Tibial artery (tissue), 4 donors: ENCODE results near the gene PIEZO2.

Source experiments
- DNase-seq, 2 donors: peaks; one replicate each; pipeline ENCODE4 v3.0.0-alpha.2; 2019
- H3K27ac ChIP-seq, 2 donors: fragments of 200-600 bp; sonication (generic) in 1 of 2; 1 replicate in 1 of 2; 2 replicates in 1 of 2; pipeline ENCODE4 v1.5.1; 2018 to 2019; ENCODE audit warnings: mild to moderate bottlenecking in 1 of 2
- H3K27me3 ChIP-seq, 2 donors: fragments of 200-600 bp; sonication (generic) in 1 of 2; one replicate each; pipeline versions ENCODE4 v1.5.1 to v1.6.0; 2016 to 2019
- H3K36me3 ChIP-seq, 3 donors: fragments of 200-600 bp; sonication (generic) in 2 of 3; one replicate each; pipeline ENCODE4 v1.5.1; 2016 to 2019; ENCODE audit warnings: mild to moderate bottlenecking in 2 of 3
- H3K4me1 ChIP-seq, 4 donors: fragments of 200-600 bp; sonication (generic) in 2 of 4; 1 replicate in 3 of 4; 2 replicates in 1 of 4; pipeline ENCODE4 v1.5.1; 2016 to 2019
- H3K4me3 ChIP-seq, 2 donors: fragments of 200-600 bp; sonication (generic) in 1 of 2; 1 replicate in 1 of 2; 2 replicates in 1 of 2; pipeline ENCODE4 v1.5.1; 2018 to 2019; ENCODE audit warnings: mild to moderate bottlenecking in 2 of 2
- H3K9me3 ChIP-seq, 3 donors: fragments of 200-600 bp; sonication (generic) in 1 of 3; one replicate each; pipeline ENCODE4 v1.5.1; 2016 to 2019
- CTCF ChIP-seq, 2 experiments: fragments of 200-600 bp in 1 of 2; fragments of 450-650 bp in 1 of 2; IDR thresholded peaks; one replicate each; pipeline ENCODE4 v1.5.1; 2017 to 2019; ENCODE audit warnings: antibody characterized with exemption in 2 of 2, mild to moderate bottlenecking in 1 of 2, moderate library complexity in 1 of 2
- intact Hi-C: fragments of 100-400 bp; cut with DNase I; formaldehyde crosslinking; loops from one replicate; pipeline ENCODE4 v1.15.0; 2023; ENCODE audit warnings: low total_unique reads

Gene PIEZO2

GRCh38 chr18:10814336-10814735 lies 335.0 kb downstream of the PIEZO2 start:
- intact Hi-C loops, result no loop called here
- H3K27ac ChIP-seq, result no peak overlapping the region
- TF ChIP-seq CTCF (IDR thresholded peaks at IDR 0.05), result no peak
- H3K36me3 ChIP-seq, result no peaks in the 10 kb centered on the region
- H3K9me3 ChIP-seq, result peaks cover 0 to under 1% (median 0%) of the 10 kb centered on the region in 3 donors
- no peak overlapping the region for H3K4me3 ChIP-seq
- no peaks in the 10 kb centered on the region for H3K4me1 ChIP-seq
- no peak for DNase-seq
- H3K27me3 ChIP-seq, result no peaks in the 10 kb centered on the region

GRCh38 chr18:10805587-10806118 lies 343.7 kb downstream of the PIEZO2 start:
- no peak for DNase-seq
- no peaks in the 10 kb centered on the region for H3K4me1 ChIP-seq
- no peak overlapping the region for H3K27ac ChIP-seq
- H3K27me3 ChIP-seq, result no peaks in the 10 kb centered on the region
- no peaks in the 10 kb centered on the region for H3K9me3 ChIP-seq
- intact Hi-C loops, result no loop called here
- no peaks in the 10 kb centered on the region for H3K36me3 ChIP-seq
- no peak overlapping the region for H3K4me3 ChIP-seq
- TF ChIP-seq CTCF (IDR thresholded peaks at IDR 0.05), result no peak

- no peaks in the 10 kb centered on the region for H3K9me3 ChIP-seq
- TF ChIP-seq CTCF (IDR thresholded peaks at IDR 0.05), result no peak
- H3K27ac ChIP-seq, result no peak overlapping the region
- intact Hi-C loops, result no loop called here
- DNase-seq, result no peak
- H3K36me3 ChIP-seq, result no peaks in the 10 kb centered on the region
- H3K27me3 ChIP-seq, result no peaks in the 10 kb centered on the region
- no peak overlapping the region for H3K4me3 ChIP-seq
- H3K4me1 ChIP-seq, result no peaks in the 10 kb centered on the region
Measured at GRCh38 chr18:10804126-10804525, 345.2 kb downstream of the PIEZO2 start.

GRCh38 chr18:10798727-10799550 lies 350.4 kb downstream of the PIEZO2 start:
- H3K4me1 ChIP-seq, result no peaks in the 10 kb centered on the region
- no peak for TF ChIP-seq CTCF (IDR thresholded peaks at IDR 0.05)
- no peaks in the 10 kb centered on the region for H3K36me3 ChIP-seq
- no peaks in the 10 kb centered on the region for H3K9me3 ChIP-seq
- no peaks in the 10 kb centered on the region for H3K27me3 ChIP-seq
- H3K27ac ChIP-seq, result no peak overlapping the region
- no peak for DNase-seq
- H3K4me3 ChIP-seq, result no peak overlapping the region
- intact Hi-C loops, result no loop called here

GRCh38 chr18:10797896-10798295 lies 351.5 kb downstream of the PIEZO2 start:
- DNase-seq, result no peak
- intact Hi-C loops, result no loop called here
- no peaks in the 10 kb centered on the region for H3K27me3 ChIP-seq
- TF ChIP-seq CTCF (IDR thresholded peaks at IDR 0.05), result no peak
- no peak overlapping the region for H3K4me3 ChIP-seq
- no peaks in the 10 kb centered on the region for H3K9me3 ChIP-seq
- no peak overlapping the region for H3K27ac ChIP-seq
- no peaks in the 10 kb centered on the region for H3K4me1 ChIP-seq
- H3K36me3 ChIP-seq, result no peaks in the 10 kb centered on the region
